ENCODE measurements around the gene DNAJC4. TPM values are rescaled to one million over a fixed set of nuclear protein-coding genes. Genes with fewer than 3 reads are reported as not detected.

DNAJC4 gene
- total RNA-seq, 1 donor = 9.8 TPM

GRCh38 chr11:64234647-64235379 is 4.5 kb downstream of the DNAJC4 start:
- Histone ChIP-seq H2AFZ (ENCODE audit: low read length) (no peak overlapping the region), H3K4me1 (ENCODE audit: insufficient read depth, low read length) (peaks cover 14% of the 10 kb centered on the region), H4K20me1 (ENCODE audit: insufficient read depth, low read length) (peaks cover 8% of the 10 kb centered on the region), H3K27ac (ENCODE audit: low read depth, low read length) (no peak overlapping the region), H3K79me2 (ENCODE audit: insufficient read depth, low read length) (peaks cover 8% of the 10 kb centered on the region), H3K4me2 (ENCODE audit: insufficient read depth, low read length) (peak overlapping the region; percentile 82), H3K9me3 (ENCODE audit: low read depth, low read length) (no peaks in the 10 kb centered on the region), H3K4me3 (ENCODE audit: insufficient read depth, low read length) (peak overlapping the region; percentile 77), H3K36me3 (ENCODE audit: insufficient read depth, low read length) (peaks cover 5% of the 10 kb centered on the region), H3K27me3 (ENCODE audit: insufficient read depth, low read length) (no peaks in the 10 kb centered on the region)
- TF ChIP-seq CTCF (IDR thresholded peaks at IDR 0.05; ENCODE audit: extremely low read depth, low read depth, low read length) = no peak
- DNase-seq (ENCODE audit: insufficient read length, low spot score, missing footprints) = peak; percentile 92

- DNase-seq (ENCODE audit: insufficient read length, low spot score, missing footprints) = no peak
- peaks cover 19% of the 10 kb centered on the region for H3K4me1 ChIP-seq (ENCODE audit: insufficient read depth, low read length)
- peak overlapping the region; percentile 77 for H3K4me3 ChIP-seq (ENCODE audit: insufficient read depth, low read length)
- H2AFZ ChIP-seq (ENCODE audit: low read length) = no peak overlapping the region
- H3K4me2 ChIP-seq (ENCODE audit: insufficient read depth, low read length) = peak overlapping the region; percentile 82
- peaks cover 5% of the 10 kb centered on the region for H3K36me3 ChIP-seq (ENCODE audit: insufficient read depth, low read length)
- peaks cover 8% of the 10 kb centered on the region for H3K79me2 ChIP-seq (ENCODE audit: insufficient read depth, low read length)
- H3K27me3 ChIP-seq (ENCODE audit: insufficient read depth, low read length) = no peaks in the 10 kb centered on the region
- peaks cover 8% of the 10 kb centered on the region for H4K20me1 ChIP-seq (ENCODE audit: insufficient read depth, low read length)
- no peaks in the 10 kb centered on the region for H3K9me3 ChIP-seq (ENCODE audit: low read depth, low read length)
- TF ChIP-seq CTCF (IDR thresholded peaks at IDR 0.05; ENCODE audit: extremely low read depth, low read depth, low read length) = no peak
- H3K27ac ChIP-seq (ENCODE audit: low read depth, low read length) = no peak overlapping the region
Observed at GRCh38 chr11:64235437-64236161, 5.3 kb downstream of the DNAJC4 start.

GRCh38 chr11:64237484-64237951 is 7.2 kb downstream of the DNAJC4 start:
- TF ChIP-seq CTCF (IDR thresholded peaks at IDR 0.05; ENCODE audit: extremely low read depth, low read depth, low read length) = no peak
- Histone ChIP-seq H3K4me1 (ENCODE audit: insufficient read depth, low read length) (peaks cover 24% of the 10 kb centered on the region), H3K27ac (ENCODE audit: low read depth, low read length) (no peak overlapping the region), H3K9me3 (ENCODE audit: low read depth, low read length) (no peaks in the 10 kb centered on the region), H3K27me3 (ENCODE audit: insufficient read depth, low read length) (no peaks in the 10 kb centered on the region), H4K20me1 (ENCODE audit: insufficient read depth, low read length) (peaks cover 8% of the 10 kb centered on the region), H3K4me2 (ENCODE audit: insufficient read depth, low read length) (no peak overlapping the region), H3K36me3 (ENCODE audit: insufficient read depth, low read length) (peaks cover 5% of the 10 kb centered on the region), H3K79me2 (ENCODE audit: insufficient read depth, low read length) (peaks cover 19% of the 10 kb centered on the region), H2AFZ (ENCODE audit: low read length) (no peak overlapping the region), H3K4me3 (ENCODE audit: insufficient read depth, low read length) (no peak overlapping the region)
- no peak for DNase-seq (ENCODE audit: insufficient read length, low spot score, missing footprints)

GRCh38 chr11:64238076-64238475 is 7.7 kb downstream of the DNAJC4 start:
- Histone ChIP-seq H4K20me1 (ENCODE audit: insufficient read depth, low read length) (peaks cover 10% of the 10 kb centered on the region), H2AFZ (ENCODE audit: low read length) (no peak overlapping the region), H3K4me3 (ENCODE audit: insufficient read depth, low read length) (no peak overlapping the region), H3K79me2 (ENCODE audit: insufficient read depth, low read length) (peaks cover 24% of the 10 kb centered on the region), H3K27ac (ENCODE audit: low read depth, low read length) (no peak overlapping the region), H3K27me3 (ENCODE audit: insufficient read depth, low read length) (no peaks in the 10 kb centered on the region), H3K36me3 (ENCODE audit: insufficient read depth, low read length) (peaks cover 7% of the 10 kb centered on the region), H3K9me3 (ENCODE audit: low read depth, low read length) (no peaks in the 10 kb centered on the region), H3K4me1 (ENCODE audit: insufficient read depth, low read length) (peaks cover 30% of the 10 kb centered on the region), H3K4me2 (ENCODE audit: insufficient read depth, low read length) (no peak overlapping the region)
- DNase-seq (ENCODE audit: insufficient read length, low spot score, missing footprints) = no peak
- no peak for TF ChIP-seq CTCF (IDR thresholded peaks at IDR 0.05; ENCODE audit: extremely low read depth, low read depth, low read length)
